ENCODE results near the gene MS4A8.

Gene MS4A8

DNA sequence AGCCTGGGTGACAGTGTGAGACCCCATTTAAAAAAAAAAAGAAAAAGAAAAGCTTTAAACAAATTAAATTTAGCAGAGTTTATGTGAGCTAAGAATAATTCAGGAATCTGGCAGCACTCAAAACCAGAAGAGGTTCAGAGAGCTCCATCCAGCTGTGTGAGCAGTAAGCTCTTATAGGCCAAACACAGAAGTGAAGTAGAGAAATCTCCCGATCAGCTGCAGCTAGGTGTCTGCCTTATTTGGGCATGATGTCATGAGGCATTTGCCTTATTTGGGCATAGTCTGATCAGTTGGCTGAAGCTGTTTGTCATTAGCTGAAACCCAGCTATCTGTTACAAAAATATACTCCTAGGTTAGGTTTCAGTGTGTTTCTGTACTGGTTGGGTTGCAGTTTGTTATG is 65.5 kb downstream of the MS4A8 start:
- DNase-seq (ENCODE audit: low read depth): no peak

DNA sequence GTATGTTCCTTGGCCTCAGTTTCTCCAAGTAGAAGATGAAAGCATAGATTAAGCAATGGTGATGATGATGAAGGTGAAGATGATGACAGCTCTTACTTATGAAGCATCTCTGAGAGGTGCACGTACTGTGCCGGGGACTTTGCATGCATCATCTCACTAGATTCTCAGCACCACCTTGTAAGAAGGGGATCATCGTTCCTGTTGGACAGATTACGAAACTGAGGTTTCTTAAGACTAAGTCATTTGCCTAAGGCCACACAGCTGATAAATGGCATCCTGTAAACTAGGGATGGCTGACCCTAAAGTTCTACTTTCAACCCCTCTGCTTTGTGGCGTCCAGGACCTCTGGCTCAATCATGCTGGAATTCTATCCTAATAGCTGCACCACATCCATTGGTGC is 65.9 kb downstream of the MS4A8 start:
- DNase-seq (ENCODE audit: low read depth): no peak
